ENCODE results near the gene CREB5.

CREB5 gene

DNA sequence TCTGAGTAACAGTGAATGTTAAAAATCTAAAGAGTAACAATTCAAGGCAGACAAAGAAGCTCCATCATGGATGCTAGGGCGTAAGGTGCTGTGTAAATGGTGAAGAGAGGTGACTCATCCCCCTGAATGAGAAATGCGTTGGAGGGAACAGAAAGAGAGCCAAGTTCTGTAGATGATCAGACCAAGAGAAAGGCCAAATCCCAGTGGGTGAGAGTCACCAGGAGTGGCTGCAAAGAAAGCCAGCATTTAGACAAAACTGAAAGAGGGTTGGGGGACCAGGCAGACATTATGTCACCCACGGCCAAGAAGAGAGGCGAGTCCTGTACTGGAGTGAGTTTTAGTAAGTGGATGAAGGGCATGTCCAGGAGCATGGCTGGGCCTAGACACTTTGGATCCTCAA is 392.7 kb downstream of the CREB5 start:
- H2AFZ ChIP-seq (ENCODE audit: low read length), result no peak overlapping the region
- no peaks in the 10 kb centered on the region for H4K20me1 ChIP-seq (ENCODE audit: insufficient read depth, low read length, poor library complexity, severe bottlenecking)
- TF ChIP-seq, protein P1, sequence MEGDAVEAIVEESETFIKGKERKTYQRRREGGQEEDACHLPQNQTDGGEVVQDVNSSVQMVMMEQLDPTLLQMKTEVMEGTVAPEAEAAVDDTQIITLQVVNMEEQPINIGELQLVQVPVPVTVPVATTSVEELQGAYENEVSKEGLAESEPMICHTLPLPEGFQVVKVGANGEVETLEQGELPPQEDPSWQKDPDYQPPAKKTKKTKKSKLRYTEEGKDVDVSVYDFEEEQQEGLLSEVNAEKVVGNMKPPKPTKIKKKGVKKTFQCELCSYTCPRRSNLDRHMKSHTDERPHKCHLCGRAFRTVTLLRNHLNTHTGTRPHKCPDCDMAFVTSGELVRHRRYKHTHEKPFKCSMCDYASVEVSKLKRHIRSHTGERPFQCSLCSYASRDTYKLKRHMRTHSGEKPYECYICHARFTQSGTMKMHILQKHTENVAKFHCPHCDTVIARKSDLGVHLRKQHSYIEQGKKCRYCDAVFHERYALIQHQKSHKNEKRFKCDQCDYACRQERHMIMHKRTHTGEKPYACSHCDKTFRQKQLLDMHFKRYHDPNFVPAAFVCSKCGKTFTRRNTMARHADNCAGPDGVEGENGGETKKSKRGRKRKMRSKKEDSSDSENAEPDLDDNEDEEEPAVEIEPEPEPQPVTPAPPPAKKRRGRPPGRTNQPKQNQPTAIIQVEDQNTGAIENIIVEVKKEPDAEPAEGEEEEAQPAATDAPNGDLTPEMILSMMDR (conservative IDR thresholded peaks at IDR 0.05; ENCODE audit: low read length), result no peak
- TF ChIP-seq EZH2phosphoT487 (IDR thresholded peaks at IDR 0.05; ENCODE audit: borderline replicate concordance), result no peak
- no peaks in the 10 kb centered on the region for H3K9me3 ChIP-seq (ENCODE audit: insufficient read depth, low read depth, low read length)
- H3K9me2 ChIP-seq (replicated peaks; ENCODE audit: low read depth, low read length), result no peaks in the 10 kb centered on the region
- no peak overlapping the region for H3K9ac ChIP-seq (ENCODE audit: low read depth, low read length, poor library complexity, severe bottlenecking)
- H3F3A ChIP-seq (ENCODE audit: low read depth), result no peaks in the 10 kb centered on the region
- no peak overlapping the region for H3K4me3 ChIP-seq (ENCODE audit: low read length, poor library complexity, severe bottlenecking)
- no peaks in the 10 kb centered on the region for H3K27me3 ChIP-seq (ENCODE audit: insufficient read depth, low read length, poor library complexity, severe bottlenecking)
- no peak overlapping the region for H3K4me2 ChIP-seq (ENCODE audit: low read depth, low read length, poor library complexity, severe bottlenecking)
- H3K4me1 ChIP-seq (ENCODE audit: insufficient read depth, low read length, poor library complexity, severe bottlenecking), result no peaks in the 10 kb centered on the region
- no peaks in the 10 kb centered on the region for H3K36me3 ChIP-seq (ENCODE audit: insufficient read depth, low read length)
- H3K79me2 ChIP-seq (ENCODE audit: insufficient read depth, low read length), result no peaks in the 10 kb centered on the region

DNA sequence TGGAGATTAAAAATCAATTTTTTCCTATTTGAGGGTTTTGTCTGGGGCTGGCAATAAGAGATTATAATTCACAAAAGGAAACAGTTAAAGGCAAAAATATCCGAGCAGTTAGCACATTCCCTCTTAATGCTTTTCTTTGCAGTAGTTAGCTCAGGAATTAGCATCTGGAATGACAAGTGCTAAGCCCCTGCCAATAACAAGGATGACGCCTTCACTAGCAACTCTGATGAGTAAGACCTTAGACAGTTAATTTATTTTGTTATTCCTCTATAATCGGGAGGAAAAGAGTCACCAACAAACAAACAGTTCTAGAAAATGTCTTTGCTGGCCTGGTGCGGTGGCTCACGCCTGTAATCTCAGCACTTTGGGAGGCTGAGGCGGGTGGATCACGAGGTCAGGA is 394.5 kb downstream of the CREB5 start:
- Histone ChIP-seq H3F3A (ENCODE audit: low read depth) (no peaks in the 10 kb centered on the region), H3K36me3 (ENCODE audit: insufficient read depth, low read length) (no peaks in the 10 kb centered on the region), H2AFZ (ENCODE audit: low read length) (no peak overlapping the region), H4K20me1 (ENCODE audit: insufficient read depth, low read length, poor library complexity, severe bottlenecking) (no peaks in the 10 kb centered on the region), H3K27me3 (ENCODE audit: insufficient read depth, low read length, poor library complexity, severe bottlenecking) (no peaks in the 10 kb centered on the region), H3K4me1 (ENCODE audit: insufficient read depth, low read length, poor library complexity, severe bottlenecking) (no peaks in the 10 kb centered on the region), H3K79me2 (ENCODE audit: insufficient read depth, low read length) (no peaks in the 10 kb centered on the region), H3K9me2 (replicated peaks; ENCODE audit: low read depth, low read length) (no peaks in the 10 kb centered on the region), H3K9ac (ENCODE audit: low read depth, low read length, poor library complexity, severe bottlenecking) (no peak overlapping the region), H3K4me3 (ENCODE audit: low read length, poor library complexity, severe bottlenecking) (no peak overlapping the region), H3K4me2 (ENCODE audit: low read depth, low read length, poor library complexity, severe bottlenecking) (no peak overlapping the region), H3K9me3 (ENCODE audit: insufficient read depth, low read depth, low read length) (no peaks in the 10 kb centered on the region)
- TF ChIP-seq, protein P1 (conservative IDR thresholded peaks at IDR 0.05; ENCODE audit: low read length), result no peak
- TF ChIP-seq EZH2phosphoT487 (IDR thresholded peaks at IDR 0.05; ENCODE audit: borderline replicate concordance), result no peak

DNA sequence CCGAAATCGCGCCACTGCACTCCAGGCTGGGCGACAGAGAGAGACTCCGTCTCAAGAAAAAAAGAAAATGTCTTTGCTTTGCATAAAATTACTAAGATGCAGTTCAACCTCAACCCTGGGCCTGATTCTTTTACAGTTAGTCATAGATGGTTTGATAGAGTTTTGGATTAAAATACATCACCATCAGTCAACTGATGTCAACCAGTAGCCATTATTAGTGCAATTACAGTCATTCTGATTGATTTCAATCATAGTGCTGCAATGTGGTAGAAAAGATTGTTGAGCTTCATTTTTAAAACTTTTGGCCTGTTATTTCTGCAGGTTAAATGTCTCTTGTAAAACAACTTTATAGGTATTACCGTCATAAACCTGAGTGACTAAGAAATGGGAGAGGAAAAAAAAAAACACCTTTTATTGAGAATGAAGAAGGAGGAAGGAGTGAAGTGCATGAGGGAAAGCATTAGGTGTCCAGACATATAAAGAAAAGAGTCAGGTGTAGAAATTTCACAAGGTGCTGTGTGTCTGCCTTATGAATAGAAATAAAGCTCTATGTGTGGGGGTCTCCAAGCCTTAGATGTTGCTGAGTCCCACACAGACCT is 395.2 kb downstream of the CREB5 start:
- Histone ChIP-seq H2AFZ (ENCODE audit: low read length) (no peak overlapping the region), H3K4me3 (ENCODE audit: low read length, poor library complexity, severe bottlenecking) (no peak overlapping the region), H3K27me3 (ENCODE audit: insufficient read depth, low read length, poor library complexity, severe bottlenecking) (no peaks in the 10 kb centered on the region), H3K4me1 (ENCODE audit: insufficient read depth, low read length, poor library complexity, severe bottlenecking) (no peaks in the 10 kb centered on the region), H3K4me2 (ENCODE audit: low read depth, low read length, poor library complexity, severe bottlenecking) (no peak overlapping the region), H3K9ac (ENCODE audit: low read depth, low read length, poor library complexity, severe bottlenecking) (no peak overlapping the region), H3K9me3 (ENCODE audit: insufficient read depth, low read depth, low read length) (no peaks in the 10 kb centered on the region), H3K79me2 (ENCODE audit: insufficient read depth, low read length) (no peaks in the 10 kb centered on the region), H4K20me1 (ENCODE audit: insufficient read depth, low read length, poor library complexity, severe bottlenecking) (no peaks in the 10 kb centered on the region), H3F3A (ENCODE audit: low read depth) (no peaks in the 10 kb centered on the region), H3K9me2 (replicated peaks; ENCODE audit: low read depth, low read length) (no peaks in the 10 kb centered on the region), H3K36me3 (ENCODE audit: insufficient read depth, low read length) (no peaks in the 10 kb centered on the region)
- TF ChIP-seq, protein P1 (conservative IDR thresholded peaks at IDR 0.05; ENCODE audit: low read length), result no peak
- no peak for TF ChIP-seq EZH2phosphoT487 (IDR thresholded peaks at IDR 0.05; ENCODE audit: borderline replicate concordance)

All from Loucy (cell line).